Panc1 (cell line): ENCODE measurements around the gene FGD1. TPM values are rescaled to one million over a fixed set of nuclear protein-coding genes. Genes with fewer than 3 reads are reported as not detected.

Experiments used
- ATAC-seq: fragments of 200-7000 bp; cut with Tn5 transposase; 2 replicates; pipeline ENCODE4 v1.9.1; 2020; ENCODE audit warnings: mild to moderate bottlenecking, moderate library complexity
- BruUV-seq: library from RNA; stranded (reverse); fragments of 400-500 nt; replicated peaks from 2 replicates; lab custom pipeline; 2021; lab: Mats Ljungman, UMichigan
- CTCF ChIA-PET: fragments of 300-600 bp; sonication (Branson Sonifier 250); formaldehyde crosslinking; loops from one replicate; lab custom pipeline; 2022; ENCODE audit warnings: antibody characterized with exemption; lab: Charles Lee
- POLR2A ChIA-PET: fragments of 300-600 bp; sonication (Branson Sonifier 250); formaldehyde crosslinking; loops from one replicate; lab custom pipeline; 2022; ENCODE audit warnings: antibody characterized with exemption; lab: Charles Lee
- DNase-seq: peaks from one replicate; pipeline ENCODE4 v3.0.0-alpha.2; 2010; ENCODE audit warnings: low read depth, low spot score
- H3K27ac ChIP-seq: 2 replicates; pipeline ENCODE4 v1.5.1; 2011; ENCODE audit warnings: mild to moderate bottlenecking, low read length, inconsistent platforms
- H3K27me3 ChIP-seq: fragments of 200-500 bp; sonication (Bioruptor generic); 2 replicates; pipeline ENCODE4 v1.6.0; 2014; ENCODE audit warnings: low read length, inconsistent platforms; ENCODE audit not compliant: control insufficient read depth, insufficient read depth
- H3K36me3 ChIP-seq: fragments of 200-500 bp; sonication (Bioruptor generic); 2 replicates; pipeline ENCODE4 v1.5.1; 2014; ENCODE audit warnings: inconsistent platforms, mild to moderate bottlenecking, low read length, moderate library complexity; ENCODE audit not compliant: control insufficient read depth, insufficient read depth
- H3K4me1 ChIP-seq: 2 replicates; pipeline ENCODE4 v1.5.1; 2011; ENCODE audit warnings: inconsistent platforms, mild to moderate bottlenecking, low read length, moderate library complexity; ENCODE audit not compliant: control insufficient read depth, insufficient read depth
- H3K4me3 ChIP-seq, 2 experiments: 2 replicates each; pipeline ENCODE4 v1.5.1; 2011 to 2012; ENCODE audit warnings: low read depth in 2 of 2, low read length in 2 of 2, mild to moderate bottlenecking in 2 of 2, inconsistent platforms in 1 of 2, moderate library complexity in 1 of 2
- H3K9me3 ChIP-seq: fragments of 200-500 bp; sonication (Bioruptor generic); 2 replicates; pipeline ENCODE4 v1.5.1; 2014; ENCODE audit warnings: low read depth, mild to moderate bottlenecking, inconsistent platforms, low read length, moderate library complexity; ENCODE audit not compliant: control insufficient read depth, insufficient read depth
- POLR2AphosphoS5 ChIP-seq: IDR thresholded peaks from 2 replicates; pipeline ENCODE4 v1.6.1; 2012; ENCODE audit warnings: mild to moderate bottlenecking, low read depth, low read length, moderate library complexity
- SIN3A ChIP-seq: IDR thresholded peaks from 2 replicates; pipeline ENCODE4 v1.6.1; 2012; ENCODE audit warnings: low read depth, mild to moderate bottlenecking, low read length, moderate library complexity, borderline replicate concordance; ENCODE audit not compliant: insufficient read depth
- TCF7L2 ChIP-seq: IDR thresholded peaks from 2 replicates; pipeline ENCODE4 v1.6.1; 2011; ENCODE audit warnings: mild to moderate bottlenecking, low read depth, low read length, inconsistent platforms
- in situ Hi-C: cut with HindIII; loops from 2 replicates; pipeline ENCODE4 v1.10.0; 2016; ENCODE audit warnings: low sequenced_read_pairs, low pct_unique_long_range_greater_than_20kb
- intact Hi-C: fragments of 100-400 bp; cut with micrococcal nuclease; formaldehyde crosslinking; loops from one replicate; pipeline ENCODE4 v1.10.0; 2022; ENCODE audit not compliant: unreplicated experiment
- total RNA-seq: library from RNA; stranded (reverse); gene quantifications from one replicate; pipeline ENCODE4 v1.2.1, GENCODE V29; 2021; ENCODE audit not compliant: unreplicated experiment
- TF ChIP-seq, protein P1 (sequence below), 2 experiments: IDR thresholded peaks; 2 replicates each; pipeline ENCODE4 v1.6.1; 2011 to 2012; ENCODE audit warnings: low read depth in 2 of 2, control low read depth in 1 of 2, low read length in 1 of 2, mild to moderate bottlenecking in 1 of 2, moderate library complexity in 1 of 2; ENCODE audit not compliant: insufficient read depth in 1 of 2
- TF ChIP-seq, protein P2 (sequence below): fragments of 450-650 bp; IDR thresholded peaks from 2 replicates; pipeline ENCODE4 v1.5.1; 2017; ENCODE audit warnings: mild to moderate bottlenecking

FGD1 gene
- total RNA-seq, 1 experiment from 2014 or later: 14.1 TPM

DNA sequence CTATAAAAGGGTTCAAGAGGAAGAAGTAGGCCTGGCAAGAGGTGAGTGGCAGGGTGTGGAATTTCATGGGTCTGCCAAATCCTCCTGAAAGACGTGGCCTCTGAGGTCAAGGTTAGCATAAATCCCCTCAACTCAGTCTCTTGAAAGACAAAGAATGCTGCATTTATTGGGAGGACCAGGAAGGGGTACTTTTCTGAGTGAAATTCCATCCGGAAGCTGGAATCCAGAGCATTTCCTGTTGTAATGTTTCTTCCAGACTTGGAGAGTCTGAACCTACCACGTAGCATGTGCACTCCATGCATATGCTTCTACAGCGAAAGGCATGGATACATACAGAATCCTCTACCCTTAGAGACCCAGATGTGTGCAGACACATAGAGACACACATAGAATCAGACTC, 13.4 kb upstream of the FGD1 start:
- Histone ChIP-seq H3K27me3 (no peaks in the 10 kb centered on the region; the same call in 1 of the 2 replicates), H3K4me1 (no peaks in the 10 kb centered on the region), H3K36me3 (no peaks in the 10 kb centered on the region), H3K9me3 (no peaks in the 10 kb centered on the region), H3K27ac (no peak overlapping the region), H3K4me3 (no peak overlapping the region)
- TF ChIP-seq SIN3A: no peak
- TF ChIP-seq, protein P1, sequence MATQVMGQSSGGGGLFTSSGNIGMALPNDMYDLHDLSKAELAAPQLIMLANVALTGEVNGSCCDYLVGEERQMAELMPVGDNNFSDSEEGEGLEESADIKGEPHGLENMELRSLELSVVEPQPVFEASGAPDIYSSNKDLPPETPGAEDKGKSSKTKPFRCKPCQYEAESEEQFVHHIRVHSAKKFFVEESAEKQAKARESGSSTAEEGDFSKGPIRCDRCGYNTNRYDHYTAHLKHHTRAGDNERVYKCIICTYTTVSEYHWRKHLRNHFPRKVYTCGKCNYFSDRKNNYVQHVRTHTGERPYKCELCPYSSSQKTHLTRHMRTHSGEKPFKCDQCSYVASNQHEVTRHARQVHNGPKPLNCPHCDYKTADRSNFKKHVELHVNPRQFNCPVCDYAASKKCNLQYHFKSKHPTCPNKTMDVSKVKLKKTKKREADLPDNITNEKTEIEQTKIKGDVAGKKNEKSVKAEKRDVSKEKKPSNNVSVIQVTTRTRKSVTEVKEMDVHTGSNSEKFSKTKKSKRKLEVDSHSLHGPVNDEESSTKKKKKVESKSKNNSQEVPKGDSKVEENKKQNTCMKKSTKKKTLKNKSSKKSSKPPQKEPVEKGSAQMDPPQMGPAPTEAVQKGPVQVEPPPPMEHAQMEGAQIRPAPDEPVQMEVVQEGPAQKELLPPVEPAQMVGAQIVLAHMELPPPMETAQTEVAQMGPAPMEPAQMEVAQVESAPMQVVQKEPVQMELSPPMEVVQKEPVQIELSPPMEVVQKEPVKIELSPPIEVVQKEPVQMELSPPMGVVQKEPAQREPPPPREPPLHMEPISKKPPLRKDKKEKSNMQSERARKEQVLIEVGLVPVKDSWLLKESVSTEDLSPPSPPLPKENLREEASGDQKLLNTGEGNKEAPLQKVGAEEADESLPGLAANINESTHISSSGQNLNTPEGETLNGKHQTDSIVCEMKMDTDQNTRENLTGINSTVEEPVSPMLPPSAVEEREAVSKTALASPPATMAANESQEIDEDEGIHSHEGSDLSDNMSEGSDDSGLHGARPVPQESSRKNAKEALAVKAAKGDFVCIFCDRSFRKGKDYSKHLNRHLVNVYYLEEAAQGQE (IDR thresholded peaks at IDR 0.05; ENCODE audit: insufficient read depth in 1 of 2, low read depth in 2 of 2, low read length in 1 of 2): no peak
- TF ChIP-seq, protein P2, sequence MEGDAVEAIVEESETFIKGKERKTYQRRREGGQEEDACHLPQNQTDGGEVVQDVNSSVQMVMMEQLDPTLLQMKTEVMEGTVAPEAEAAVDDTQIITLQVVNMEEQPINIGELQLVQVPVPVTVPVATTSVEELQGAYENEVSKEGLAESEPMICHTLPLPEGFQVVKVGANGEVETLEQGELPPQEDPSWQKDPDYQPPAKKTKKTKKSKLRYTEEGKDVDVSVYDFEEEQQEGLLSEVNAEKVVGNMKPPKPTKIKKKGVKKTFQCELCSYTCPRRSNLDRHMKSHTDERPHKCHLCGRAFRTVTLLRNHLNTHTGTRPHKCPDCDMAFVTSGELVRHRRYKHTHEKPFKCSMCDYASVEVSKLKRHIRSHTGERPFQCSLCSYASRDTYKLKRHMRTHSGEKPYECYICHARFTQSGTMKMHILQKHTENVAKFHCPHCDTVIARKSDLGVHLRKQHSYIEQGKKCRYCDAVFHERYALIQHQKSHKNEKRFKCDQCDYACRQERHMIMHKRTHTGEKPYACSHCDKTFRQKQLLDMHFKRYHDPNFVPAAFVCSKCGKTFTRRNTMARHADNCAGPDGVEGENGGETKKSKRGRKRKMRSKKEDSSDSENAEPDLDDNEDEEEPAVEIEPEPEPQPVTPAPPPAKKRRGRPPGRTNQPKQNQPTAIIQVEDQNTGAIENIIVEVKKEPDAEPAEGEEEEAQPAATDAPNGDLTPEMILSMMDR: no peak
- TF ChIP-seq TCF7L2: no peak
- no peak for TF ChIP-seq POLR2AphosphoS5
- in situ Hi-C loops: no loop called here
- POLR2A ChIA-PET: no interaction called here
- no peak for DNase-seq
- CTCF ChIA-PET: no interaction called here
- no TSS peak for BruUV-seq
- intact Hi-C loops: no loop called here
- no peak for ATAC-seq

DNA sequence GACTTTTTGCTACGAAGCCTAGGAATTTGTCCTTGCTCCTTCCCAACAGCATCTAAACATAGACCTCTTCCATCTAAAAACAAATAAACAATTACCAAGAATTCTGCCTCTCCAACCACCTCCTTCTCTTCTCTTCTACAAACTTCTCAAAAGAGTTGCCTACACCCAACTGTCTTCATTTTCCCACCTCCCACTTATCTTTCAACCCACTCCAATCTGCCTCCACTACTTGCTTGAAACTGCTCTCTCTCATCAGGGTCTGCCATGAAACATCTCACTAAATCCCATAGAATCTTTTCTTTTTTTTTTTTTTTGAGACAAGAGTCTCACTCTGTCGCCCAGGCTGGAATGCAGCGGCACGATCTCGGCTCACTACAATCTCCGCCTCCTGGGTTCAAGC, 902 bp upstream of the FGD1 start:
- Histone ChIP-seq H3K4me3 (no peak overlapping the region), H3K9me3 (no peaks in the 10 kb centered on the region), H3K27ac (peak overlapping the region; percentile 77; the same call in 1 of the 2 replicates), H3K27me3 (no peaks in the 10 kb centered on the region), H3K36me3 (no peaks in the 10 kb centered on the region), H3K4me1 (peaks cover 11% of the 10 kb centered on the region)
- in situ Hi-C loops (no loop called here), intact Hi-C loops (no loop called here)
- BruUV-seq: no TSS peak
- CTCF ChIA-PET: no interaction called here
- no peak for TF ChIP-seq SIN3A
- no peak for TF ChIP-seq POLR2AphosphoS5
- TF ChIP-seq TCF7L2: no peak
- TF ChIP-seq, protein P1 (IDR thresholded peaks at IDR 0.05; ENCODE audit: insufficient read depth in 1 of 2, low read depth in 2 of 2, low read length in 1 of 2): no peak
- TF ChIP-seq, protein P2: no peak
- no peak for DNase-seq
- POLR2A ChIA-PET: interaction anchor here (0.5 kb wide), 1 partner anchor 32 kb away, joined by 3 read pairs; no protein-coding TSS in a partner anchor
- no peak for ATAC-seq
